Measurements from ENCODE around the gene MARCHF3.

MARCHF3 gene

GRCh38 chr5:127014573-127014972 lies 15.8 kb downstream of the MARCHF3 start:
- H3K36me3 ChIP-seq (ENCODE audit: control insufficient read depth, insufficient read depth, low read length) = no peaks in the 10 kb centered on the region
- no peak overlapping the region for H2AFZ ChIP-seq
- no peaks in the 10 kb centered on the region for H3K9me3 ChIP-seq (ENCODE audit: control insufficient read depth, low read length)
- no peak overlapping the region for H3K4me2 ChIP-seq (ENCODE audit: low read length)
- H3K4me3 ChIP-seq (ENCODE audit: low read depth, low read length) = no peak overlapping the region
- H3K79me2 ChIP-seq = no peaks in the 10 kb centered on the region
- no peak for TF ChIP-seq CTCF (IDR thresholded peaks at IDR 0.05)
- no peak overlapping the region for H3K27ac ChIP-seq
- no peaks in the 10 kb centered on the region for H3K27me3 ChIP-seq (ENCODE audit: control insufficient read depth, insufficient read depth, low read length)
- no peaks in the 10 kb centered on the region for H3K4me1 ChIP-seq
- no peak overlapping the region for H3K9ac ChIP-seq

GRCh38 chr5:127013407-127013806 lies 17.0 kb downstream of the MARCHF3 start:
- Histone ChIP-seq H3K9ac (no peak overlapping the region), H3K27me3 (ENCODE audit: control insufficient read depth, insufficient read depth, low read length) (no peaks in the 10 kb centered on the region), H2AFZ (no peak overlapping the region), H3K4me2 (ENCODE audit: low read length) (no peak overlapping the region), H3K79me2 (no peaks in the 10 kb centered on the region), H3K4me3 (ENCODE audit: low read depth, low read length) (no peak overlapping the region), H3K27ac (no peak overlapping the region), H3K4me1 (no peaks in the 10 kb centered on the region), H3K9me3 (ENCODE audit: control insufficient read depth, low read length) (no peaks in the 10 kb centered on the region), H3K36me3 (ENCODE audit: control insufficient read depth, insufficient read depth, low read length) (no peaks in the 10 kb centered on the region)
- TF ChIP-seq CTCF (IDR thresholded peaks at IDR 0.05) = no peak

- H3K36me3 ChIP-seq (ENCODE audit: control insufficient read depth, insufficient read depth, low read length) = no peaks in the 10 kb centered on the region
- no peak overlapping the region for H2AFZ ChIP-seq
- H3K4me1 ChIP-seq = no peaks in the 10 kb centered on the region
- H3K9ac ChIP-seq = no peak overlapping the region
- no peak overlapping the region for H3K27ac ChIP-seq
- TF ChIP-seq CTCF (IDR thresholded peaks at IDR 0.05) = no peak
- H3K9me3 ChIP-seq (ENCODE audit: control insufficient read depth, low read length) = no peaks in the 10 kb centered on the region
- no peaks in the 10 kb centered on the region for H3K79me2 ChIP-seq
- H3K27me3 ChIP-seq (ENCODE audit: control insufficient read depth, insufficient read depth, low read length) = no peaks in the 10 kb centered on the region
- H3K4me2 ChIP-seq (ENCODE audit: low read length) = no peak overlapping the region
- no peak overlapping the region for H3K4me3 ChIP-seq (ENCODE audit: low read depth, low read length)
These were observed 17.4 kb downstream of the MARCHF3 start for GRCh38 chr5:127012916-127013315.

GRCh38 chr5:127011961-127012644 lies 18.3 kb downstream of the MARCHF3 start:
- Histone ChIP-seq H3K36me3 (ENCODE audit: control insufficient read depth, insufficient read depth, low read length) (no peaks in the 10 kb centered on the region), H3K4me2 (ENCODE audit: low read length) (no peak overlapping the region), H3K4me1 (no peaks in the 10 kb centered on the region), H3K27ac (no peak overlapping the region), H3K79me2 (no peaks in the 10 kb centered on the region), H3K9ac (no peak overlapping the region), H2AFZ (no peak overlapping the region), H3K27me3 (ENCODE audit: control insufficient read depth, insufficient read depth, low read length) (no peaks in the 10 kb centered on the region), H3K9me3 (ENCODE audit: control insufficient read depth, low read length) (no peaks in the 10 kb centered on the region), H3K4me3 (ENCODE audit: low read depth, low read length) (no peak overlapping the region)
- TF ChIP-seq CTCF (IDR thresholded peaks at IDR 0.05) = no peak

DNA sequence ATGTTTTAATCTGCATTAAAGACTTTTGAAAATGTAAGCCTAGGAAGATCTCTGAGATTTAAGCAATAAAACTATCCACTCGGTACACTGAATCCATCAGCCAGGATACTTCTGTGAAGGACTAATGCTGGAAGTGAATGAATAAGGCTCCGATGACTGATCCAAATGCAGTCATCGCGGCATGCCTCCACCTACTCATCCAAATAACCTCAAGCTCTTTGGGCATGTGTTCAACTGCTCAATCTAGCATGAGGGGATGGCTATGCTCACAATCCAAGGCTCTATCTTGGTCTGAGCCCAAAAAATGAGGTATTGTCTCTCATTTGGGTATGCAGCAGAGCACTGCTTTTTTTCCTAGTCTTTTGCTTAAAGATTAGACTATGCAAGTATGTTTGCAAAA lies 19.2 kb downstream of the MARCHF3 start:
- Histone ChIP-seq H3K4me3 (ENCODE audit: low read depth, low read length) (no peak overlapping the region), H3K4me1 (no peaks in the 10 kb centered on the region), H3K79me2 (no peaks in the 10 kb centered on the region), H3K36me3 (ENCODE audit: control insufficient read depth, insufficient read depth, low read length) (no peaks in the 10 kb centered on the region), H3K9me3 (ENCODE audit: control insufficient read depth, low read length) (no peaks in the 10 kb centered on the region), H3K4me2 (ENCODE audit: low read length) (no peak overlapping the region), H3K27ac (no peak overlapping the region), H2AFZ (no peak overlapping the region), H3K27me3 (ENCODE audit: control insufficient read depth, insufficient read depth, low read length) (no peaks in the 10 kb centered on the region), H3K9ac (no peak overlapping the region)
- no peak for TF ChIP-seq CTCF (IDR thresholded peaks at IDR 0.05)
